Left kidney (tissue), 8 donors: ENCODE results near the gene ATAD5. TPM values are rescaled to one million over a fixed set of nuclear protein-coding genes. Genes with fewer than 3 reads are reported as not detected.
"Not testable (repeated sequence)": the region's sequence is repeated elsewhere in the genome, so short reads cannot be mapped to it uniquely, and the experiment has no call there.

Experiments used
- DNase-seq: peaks from one replicate; pipeline ENCODE4 v3.0.0-alpha.2; 2013
- long read RNA-seq, 8 donors: transcript quantifications; one replicate each; lab custom pipeline, GENCODE V29; 2026
- polyA plus RNA-seq: library from polyadenylated mRNA; unstranded; fragments of 120-200 nt; gene quantifications from one replicate; pipeline ENCODE4 v1.2.1, GENCODE V29; 2013; ENCODE audit not compliant: insufficient read length

ATAD5 gene, protein sequence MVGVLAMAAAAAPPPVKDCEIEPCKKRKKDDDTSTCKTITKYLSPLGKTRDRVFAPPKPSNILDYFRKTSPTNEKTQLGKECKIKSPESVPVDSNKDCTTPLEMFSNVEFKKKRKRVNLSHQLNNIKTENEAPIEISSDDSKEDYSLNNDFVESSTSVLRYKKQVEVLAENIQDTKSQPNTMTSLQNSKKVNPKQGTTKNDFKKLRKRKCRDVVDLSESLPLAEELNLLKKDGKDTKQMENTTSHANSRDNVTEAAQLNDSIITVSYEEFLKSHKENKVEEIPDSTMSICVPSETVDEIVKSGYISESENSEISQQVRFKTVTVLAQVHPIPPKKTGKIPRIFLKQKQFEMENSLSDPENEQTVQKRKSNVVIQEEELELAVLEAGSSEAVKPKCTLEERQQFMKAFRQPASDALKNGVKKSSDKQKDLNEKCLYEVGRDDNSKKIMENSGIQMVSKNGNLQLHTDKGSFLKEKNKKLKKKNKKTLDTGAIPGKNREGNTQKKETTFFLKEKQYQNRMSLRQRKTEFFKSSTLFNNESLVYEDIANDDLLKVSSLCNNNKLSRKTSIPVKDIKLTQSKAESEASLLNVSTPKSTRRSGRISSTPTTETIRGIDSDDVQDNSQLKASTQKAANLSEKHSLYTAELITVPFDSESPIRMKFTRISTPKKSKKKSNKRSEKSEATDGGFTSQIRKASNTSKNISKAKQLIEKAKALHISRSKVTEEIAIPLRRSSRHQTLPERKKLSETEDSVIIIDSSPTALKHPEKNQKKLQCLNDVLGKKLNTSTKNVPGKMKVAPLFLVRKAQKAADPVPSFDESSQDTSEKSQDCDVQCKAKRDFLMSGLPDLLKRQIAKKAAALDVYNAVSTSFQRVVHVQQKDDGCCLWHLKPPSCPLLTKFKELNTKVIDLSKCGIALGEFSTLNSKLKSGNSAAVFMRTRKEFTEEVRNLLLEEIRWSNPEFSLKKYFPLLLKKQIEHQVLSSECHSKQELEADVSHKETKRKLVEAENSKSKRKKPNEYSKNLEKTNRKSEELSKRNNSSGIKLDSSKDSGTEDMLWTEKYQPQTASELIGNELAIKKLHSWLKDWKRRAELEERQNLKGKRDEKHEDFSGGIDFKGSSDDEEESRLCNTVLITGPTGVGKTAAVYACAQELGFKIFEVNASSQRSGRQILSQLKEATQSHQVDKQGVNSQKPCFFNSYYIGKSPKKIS (N-terminal part only)
- 13.4 TPM for polyA plus RNA-seq
- long read RNA-seq, donor 1, partial matches to known transcripts: 6 of 11 reads
- long read RNA-seq, donor 1, other reads (novel, unspliced or antisense): 5 of 11 reads
- long read RNA-seq, donor 2, partial matches to known transcripts: 17 of 17 reads
- long read RNA-seq, donor 2, other reads (novel, unspliced or antisense): 0 of 17 reads
- long read RNA-seq, donor 3, partial matches to known transcripts: 5 of 5 reads
- long read RNA-seq, donor 3, other reads (novel, unspliced or antisense): 0 of 5 reads
- long read RNA-seq, donor 4, partial matches to known transcripts: 45 of 45 reads
- long read RNA-seq, donor 4, other reads (novel, unspliced or antisense): 0 of 45 reads
- long read RNA-seq, donor 5, partial matches to known transcripts: 7 of 17 reads
- long read RNA-seq, donor 5, other reads (novel, unspliced or antisense): 10 of 17 reads
- long read RNA-seq, donor 6: 0 reads
- long read RNA-seq, donor 7, partial matches to known transcripts: 23 of 30 reads
- long read RNA-seq, donor 7, other reads (novel, unspliced or antisense): 7 of 30 reads
- long read RNA-seq, donor 8: 0 reads

DNA sequence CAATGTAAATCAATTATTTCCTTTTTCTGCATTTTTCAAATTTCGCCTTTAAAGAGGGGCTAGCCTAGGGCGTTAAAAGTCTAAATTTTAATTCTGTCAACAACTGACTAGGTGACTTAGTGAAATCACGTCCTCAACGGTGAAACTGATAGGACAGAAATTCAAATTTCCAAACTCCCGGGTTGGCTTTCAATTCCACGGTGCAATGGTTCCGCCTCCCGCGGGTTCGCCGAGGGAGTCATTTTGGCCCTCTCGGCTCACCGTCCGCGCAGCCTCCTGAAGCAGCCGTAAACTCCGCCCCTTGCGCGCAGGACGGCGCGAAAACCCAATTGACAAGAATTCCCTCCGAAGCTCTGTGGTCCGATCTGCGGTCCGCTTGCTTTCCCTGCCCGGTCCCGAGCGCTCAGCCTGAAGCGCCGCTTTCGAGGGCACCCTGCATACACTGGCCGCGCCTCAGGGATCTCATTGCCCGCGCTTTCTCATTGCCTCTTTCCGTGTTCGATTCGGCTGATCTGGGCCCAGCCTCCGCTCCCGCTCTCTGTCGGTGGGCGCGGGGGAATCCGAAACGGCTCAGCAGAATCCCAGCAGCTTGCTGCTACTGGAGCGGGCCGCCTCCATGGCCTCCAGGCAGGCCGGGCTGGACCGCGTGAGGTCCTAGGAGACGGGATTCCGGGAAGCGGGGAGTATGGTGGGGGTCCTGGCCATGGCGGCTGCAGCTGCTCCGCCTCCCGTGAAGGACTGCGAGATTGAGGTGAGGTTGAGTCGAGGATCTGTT lies at the start of gene ATAD5:
TSS of gene ATAD5 (plus strand) at position 304 of the 775 bp plus-strand sequence. CDS start at position 686, 382 bp downstream.
- peak; percentile 90 for DNase-seq

DNA sequence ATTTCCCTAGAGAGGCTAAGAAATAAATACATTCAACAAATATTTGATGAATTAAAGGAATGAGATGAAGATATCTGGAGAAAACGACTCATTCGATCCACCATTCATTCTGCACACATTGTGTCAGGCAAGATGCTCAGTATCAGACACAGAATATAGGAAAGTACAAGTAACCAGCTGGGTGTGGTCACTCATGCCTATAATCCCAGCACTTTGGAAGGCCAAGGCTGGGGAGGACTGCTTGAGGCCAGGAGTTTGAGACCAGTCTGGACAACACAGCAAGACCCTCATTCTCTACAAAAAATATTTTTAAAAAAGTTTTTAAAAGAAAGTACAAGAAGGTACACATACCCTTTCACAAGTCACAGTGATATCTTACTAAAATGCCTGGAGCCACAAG lies 49.6 kb upstream of the ATAD5 start:
- no peak for DNase-seq

DNA sequence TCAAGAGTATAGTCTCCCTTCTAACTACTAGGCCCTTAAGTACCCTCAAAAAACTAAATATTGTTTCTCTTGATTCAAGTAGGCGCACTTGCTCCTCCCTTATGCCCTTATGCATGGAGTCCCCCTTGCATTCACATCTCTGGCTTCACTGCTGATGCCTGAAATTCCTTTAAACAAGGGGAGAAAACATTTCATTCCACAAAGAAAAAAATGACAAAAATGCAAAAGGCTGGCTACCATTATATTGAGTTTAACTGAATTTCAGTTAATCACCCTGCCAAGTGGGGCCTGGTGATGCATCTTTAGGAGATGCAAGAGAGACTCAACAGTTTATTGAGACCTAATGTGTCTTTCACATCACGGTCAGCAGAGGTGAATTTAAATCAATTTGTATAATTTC lies 42.8 kb upstream of the ATAD5 start:
- no peak for DNase-seq

DNA sequence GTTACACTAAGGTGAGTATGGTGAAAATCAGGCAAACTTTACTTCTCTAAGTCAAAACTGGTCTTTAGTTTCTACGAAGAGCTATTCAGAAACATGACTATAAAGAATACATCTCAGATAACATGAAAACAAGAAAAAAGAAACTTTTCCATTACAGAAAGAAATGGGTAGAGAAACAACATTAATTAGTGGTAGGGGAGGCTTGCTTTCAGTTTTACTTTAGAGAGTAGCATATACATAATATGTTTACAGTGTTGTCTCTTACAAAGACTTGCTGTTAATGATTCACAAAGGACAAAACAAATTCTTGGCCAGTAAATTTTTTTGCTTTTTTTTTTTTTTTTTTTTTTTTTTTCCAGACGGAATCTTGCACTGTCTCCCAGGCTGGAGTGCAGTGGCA lies 41.5 kb upstream of the ATAD5 start:
- DNase-seq: no peak

DNA sequence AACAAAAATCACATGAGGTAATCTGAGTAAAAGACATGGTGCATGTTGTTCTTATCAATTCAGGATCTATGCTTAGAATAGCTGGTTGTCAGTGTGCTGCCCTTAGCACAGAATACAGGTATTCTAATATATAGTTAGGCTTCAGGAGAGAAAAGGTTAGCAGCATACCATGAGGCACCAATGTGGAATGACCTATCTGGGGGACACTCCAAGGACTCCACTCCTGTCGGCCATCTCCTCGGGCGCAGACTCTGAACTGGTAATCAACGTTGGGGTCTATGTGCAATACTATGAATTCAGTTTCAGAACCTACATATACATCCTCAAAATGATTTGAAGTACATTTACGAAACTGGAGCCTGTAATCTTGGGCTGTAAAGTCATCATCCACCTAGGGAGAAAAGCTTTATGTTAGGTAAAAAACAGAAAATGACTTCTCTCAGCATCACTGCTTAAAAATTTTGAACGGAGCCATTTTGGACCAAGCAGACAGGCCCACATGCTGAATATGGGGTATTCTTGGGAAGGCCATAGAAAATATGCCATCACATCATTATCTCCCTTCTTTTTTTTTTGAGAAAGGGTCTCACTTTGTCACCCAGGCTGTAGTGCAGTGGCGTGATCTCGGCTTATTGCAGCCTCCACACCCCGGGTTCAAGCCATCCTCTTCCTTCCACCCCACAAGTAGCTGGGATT lies 38.3 kb upstream of the ATAD5 start:
- DNase-seq: no peak

DNA sequence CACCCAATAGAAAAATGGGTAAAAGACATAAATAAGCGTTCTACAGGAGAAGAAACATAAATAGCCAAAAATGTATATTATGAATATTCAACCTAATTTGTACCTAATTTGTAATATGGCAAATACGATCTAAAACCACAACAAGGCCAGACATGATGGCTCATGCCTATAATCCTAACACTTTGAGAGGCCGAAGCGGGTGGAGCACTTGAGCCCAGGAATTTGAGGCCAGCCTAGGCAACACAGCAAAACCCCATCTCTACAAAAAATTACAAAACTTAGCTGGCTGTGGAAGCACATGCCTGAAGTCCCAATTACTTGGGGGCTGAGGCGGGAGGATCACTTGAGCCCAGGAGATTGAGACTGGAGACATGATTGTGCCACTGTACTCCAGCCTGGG lies 37.4 kb upstream of the ATAD5 start:
- DNase-seq: no peak

DNA sequence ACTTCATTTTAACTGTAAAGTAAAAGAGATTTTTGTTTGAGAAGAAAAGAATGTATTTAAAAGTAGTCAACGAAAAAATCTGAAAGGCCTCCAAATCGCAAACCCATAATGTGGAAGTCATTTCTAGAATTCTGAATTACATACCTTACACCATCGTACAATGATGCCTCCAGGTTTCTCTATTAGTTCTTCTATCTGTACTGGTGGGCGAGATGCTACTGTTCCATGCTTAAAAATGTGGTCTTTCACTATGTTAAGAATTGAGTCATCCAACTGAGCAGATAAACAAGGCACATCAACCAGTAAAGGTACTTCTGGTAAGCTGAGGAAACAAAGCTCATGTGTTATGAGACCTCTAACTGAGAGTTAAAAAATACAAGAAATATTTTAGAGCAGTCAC lies 35.8 kb upstream of the ATAD5 start:
- DNase-seq: no peak

DNA sequence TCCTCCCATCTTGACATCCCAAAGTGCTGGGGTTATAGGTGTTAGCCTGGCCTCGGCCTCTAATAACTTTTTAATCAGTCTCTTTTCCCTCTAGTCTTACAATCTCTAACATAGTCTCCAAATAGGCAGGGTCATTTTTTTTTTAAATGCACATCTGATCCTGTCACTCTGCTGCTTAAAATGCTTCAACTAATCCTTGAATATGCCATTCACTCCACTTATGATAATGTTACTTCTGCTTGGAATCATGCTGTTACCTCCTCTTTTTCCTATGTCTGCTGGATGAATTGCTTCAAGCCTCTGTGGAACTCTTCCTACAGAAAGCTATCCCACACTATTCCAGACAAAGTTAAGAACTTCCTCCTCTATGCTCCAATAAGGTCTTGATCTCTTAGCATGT lies 30.1 kb upstream of the ATAD5 start:
- no peak for DNase-seq

DNA sequence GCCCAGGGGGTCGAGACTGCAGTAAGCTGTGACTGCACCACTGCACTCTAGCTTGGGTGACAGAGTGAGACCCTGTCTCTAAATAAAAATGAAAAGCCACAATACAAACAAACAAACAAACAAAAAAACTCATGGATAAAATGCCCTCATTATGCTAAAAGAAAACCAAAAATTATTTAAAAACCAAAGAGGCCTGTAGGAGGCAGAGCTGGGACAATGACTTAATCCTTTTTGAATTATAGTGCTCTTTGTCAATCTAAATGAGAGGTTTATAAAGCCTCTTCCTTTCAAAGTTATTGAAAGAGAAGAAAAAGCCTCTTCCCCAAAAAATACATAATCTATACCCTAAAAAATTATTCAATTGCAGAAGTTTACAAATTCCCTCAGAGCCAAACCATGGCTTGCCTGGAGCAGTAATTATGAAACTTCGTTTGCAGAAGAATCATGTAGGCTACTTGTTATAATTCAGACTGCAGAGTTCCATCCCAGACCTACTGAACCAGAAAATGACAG lies 25.8 kb upstream of the ATAD5 start:
- no peak for DNase-seq

DNA sequence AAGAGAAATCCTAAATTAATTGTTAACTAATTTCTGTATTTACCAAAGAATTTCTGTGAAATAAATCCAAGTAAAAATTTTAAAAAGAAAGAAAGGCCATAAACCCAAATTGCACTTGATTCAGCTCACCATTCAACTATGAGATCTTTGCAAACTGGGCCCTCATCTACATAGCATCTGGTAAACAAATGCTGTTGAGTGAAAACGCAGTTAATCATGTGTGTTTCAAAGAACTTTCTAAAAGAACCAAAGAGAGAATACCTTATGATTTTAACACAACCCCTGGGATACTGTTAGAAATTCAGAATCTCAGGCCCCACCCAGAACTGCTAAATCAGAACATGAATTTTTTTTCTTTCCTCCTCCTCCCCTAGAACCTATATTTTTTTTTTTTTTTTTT lies 23.9 kb upstream of the ATAD5 start:
- DNase-seq: no peak

DNA sequence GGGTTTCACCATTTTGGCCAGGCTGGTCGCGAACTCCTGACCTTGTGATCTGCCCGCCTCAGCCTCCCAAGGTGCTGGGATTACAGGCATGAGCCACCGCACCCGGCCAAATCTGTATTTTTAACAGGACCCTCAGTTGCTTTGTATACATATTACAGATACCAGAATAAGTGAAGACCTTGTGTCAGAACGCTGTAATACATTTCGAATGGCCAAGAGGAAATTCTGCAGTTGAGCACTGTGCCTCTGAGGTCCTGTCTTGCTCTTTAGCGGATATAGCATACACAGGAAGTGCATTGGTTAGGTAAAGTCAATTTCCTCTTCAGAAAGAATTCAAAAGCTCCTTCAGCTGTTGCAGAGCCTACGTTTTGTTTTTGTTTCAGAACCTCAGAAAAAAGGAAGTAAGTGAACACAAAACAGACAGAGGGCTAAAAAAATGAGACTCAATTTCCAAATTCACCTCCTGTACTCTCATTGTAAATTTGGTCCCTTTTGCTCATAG lies 22.9 kb upstream of the ATAD5 start:
- no peak for DNase-seq

DNA sequence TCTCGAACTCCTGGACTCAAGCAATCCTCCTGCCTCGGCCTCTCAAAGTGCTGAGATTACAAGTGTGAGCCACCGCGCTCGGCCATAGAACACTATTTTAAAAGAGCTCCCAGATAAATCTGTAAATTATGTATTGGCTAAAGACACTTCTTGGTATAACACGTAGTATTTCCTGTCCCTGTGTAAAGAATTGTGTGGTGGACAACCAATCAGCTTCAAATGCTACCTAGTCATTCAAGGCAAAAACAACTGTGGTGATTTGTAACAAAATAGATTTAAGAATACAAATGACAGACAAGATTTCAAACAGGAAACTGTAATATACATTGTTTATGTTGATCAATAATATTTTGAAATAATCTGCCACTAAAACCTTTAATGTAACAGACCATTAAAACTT lies 21.9 kb upstream of the ATAD5 start:
- no peak for DNase-seq

DNA sequence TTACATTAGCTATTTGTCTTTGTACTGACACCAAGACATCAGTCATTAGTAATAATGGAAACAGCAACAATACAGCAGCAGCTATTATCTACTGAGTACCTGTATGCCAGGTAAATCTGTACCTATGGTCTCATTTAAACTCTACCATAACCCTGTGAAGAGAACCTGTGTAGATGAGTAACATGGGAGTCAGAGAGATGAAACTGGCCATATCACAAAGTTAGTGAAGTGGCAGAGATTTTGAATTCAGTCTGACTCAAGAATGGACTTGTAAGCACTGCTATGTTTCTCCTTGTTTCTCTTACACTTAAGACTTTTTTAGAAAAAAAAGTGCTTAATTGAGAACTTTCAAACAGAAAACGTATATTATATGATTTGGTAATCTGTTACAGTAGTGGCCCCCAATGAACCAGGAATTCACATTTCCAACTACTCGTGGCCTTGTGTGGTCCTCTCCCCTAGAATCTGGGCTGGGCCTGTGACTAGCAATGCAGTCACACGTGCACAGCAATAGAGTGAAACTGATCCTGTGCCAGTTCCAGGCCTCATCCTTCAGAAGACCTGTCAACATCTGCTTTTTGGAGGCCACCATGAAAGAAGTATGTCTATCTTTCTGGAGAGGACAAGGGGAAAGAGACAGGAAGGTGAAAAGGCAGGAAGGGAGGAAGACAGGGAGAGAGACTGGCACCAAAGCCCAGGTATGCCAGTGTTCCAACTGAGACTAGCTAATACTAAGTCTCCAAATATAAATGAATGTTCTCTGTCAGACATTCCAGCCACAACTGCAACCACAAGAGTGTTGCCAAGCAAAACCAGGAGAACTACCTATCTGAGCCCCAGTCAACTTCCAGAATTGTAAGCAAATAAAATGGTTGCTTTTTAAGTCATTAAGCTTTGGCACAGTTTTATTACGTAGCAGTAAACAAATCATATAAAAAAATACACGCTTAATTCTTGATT lies 19.3 kb upstream of the ATAD5 start:
- DNase-seq: no peak

DNA sequence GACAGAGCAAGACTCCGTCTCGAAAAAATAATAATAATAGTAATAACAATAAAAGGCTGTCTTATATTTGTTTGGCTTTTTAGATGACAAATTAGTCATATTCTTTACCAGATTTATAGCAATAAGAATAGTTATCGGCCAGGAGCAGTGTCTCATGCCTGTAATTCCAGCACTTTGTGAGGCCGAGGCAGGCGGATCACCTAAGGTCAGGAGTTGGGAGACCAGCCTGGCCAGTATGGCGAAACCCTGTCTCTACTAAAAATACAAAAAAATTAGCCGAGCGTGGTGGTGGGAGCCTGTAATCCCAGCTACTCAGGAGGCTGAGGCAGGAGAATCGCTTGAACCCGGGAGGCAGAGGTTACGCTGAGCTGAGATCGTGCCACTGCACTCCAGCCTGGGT lies 17.5 kb upstream of the ATAD5 start:
- not testable (repeated sequence) for DNase-seq

DNA sequence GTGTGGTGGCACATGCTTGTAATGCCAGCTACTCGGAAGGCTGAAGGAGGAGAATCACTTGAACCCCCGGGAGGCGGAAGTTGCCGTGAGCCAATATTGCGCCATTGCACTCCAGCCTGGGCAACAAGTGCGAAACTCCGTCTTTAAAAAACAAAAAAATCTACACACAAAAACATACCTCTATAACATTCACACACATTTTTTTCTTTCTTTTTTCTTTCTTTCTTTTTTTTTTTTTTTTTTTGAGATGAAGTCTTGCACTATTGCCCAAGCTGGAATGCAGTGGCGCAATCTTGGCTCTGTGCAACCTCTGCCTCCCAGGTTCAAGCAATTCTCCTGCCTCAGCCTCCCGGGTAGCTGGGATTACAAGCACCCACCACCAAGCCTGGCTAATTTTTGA lies 16.9 kb upstream of the ATAD5 start:
- DNase-seq: not testable (repeated sequence)

DNA sequence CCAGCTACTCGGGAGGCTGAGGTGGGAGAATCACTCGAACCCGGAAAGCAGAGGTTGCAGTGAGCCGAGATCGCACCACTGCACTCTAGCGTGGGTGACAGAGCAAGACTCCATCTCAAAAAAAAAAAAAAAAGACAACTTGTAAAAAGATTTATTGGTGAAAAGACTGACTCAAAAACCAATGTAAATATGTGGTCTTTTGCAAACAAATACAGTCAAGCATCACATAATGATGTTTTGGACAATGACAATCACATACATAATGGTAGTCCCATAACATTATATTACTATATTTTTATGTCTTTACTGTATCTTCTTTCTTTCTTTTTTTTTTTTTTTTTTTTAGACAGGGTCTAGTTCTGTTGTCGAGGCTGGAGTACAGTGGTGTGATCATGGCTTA lies 15.6 kb upstream of the ATAD5 start:
- DNase-seq: no peak

DNA sequence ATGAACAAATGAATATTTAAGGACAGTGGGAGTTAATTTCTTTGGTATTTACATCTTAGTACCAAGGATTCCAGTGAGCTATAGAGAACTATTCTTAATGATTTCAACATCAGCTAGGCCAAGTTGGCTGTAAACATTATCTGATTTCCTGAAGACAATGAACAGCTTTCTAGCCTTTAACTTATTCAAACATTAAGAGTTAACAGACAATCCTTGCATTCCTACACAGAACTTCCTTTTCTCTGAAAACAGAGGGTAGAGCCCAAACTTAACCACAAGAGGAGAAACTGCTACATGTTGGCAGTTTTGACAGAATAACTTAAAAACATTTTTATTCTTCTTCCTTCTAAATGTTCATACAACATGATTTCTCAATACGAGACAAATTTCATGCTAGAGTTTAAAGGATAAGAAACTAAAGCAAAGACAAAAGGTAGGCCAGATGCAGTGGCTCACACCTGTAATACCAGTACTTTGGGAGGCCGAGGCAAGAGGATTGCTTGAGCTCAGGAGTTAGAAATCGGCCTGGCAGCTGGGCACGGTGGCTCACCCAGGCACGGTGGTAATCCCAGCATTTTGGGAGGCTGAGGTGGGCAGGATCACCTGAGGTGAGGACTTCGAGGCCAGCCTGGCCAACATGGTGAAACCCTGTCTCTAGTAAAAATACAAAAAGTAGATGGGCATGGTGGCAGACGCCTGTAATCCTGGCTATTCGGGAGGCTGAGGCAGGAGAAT lies 11.6 kb upstream of the ATAD5 start:
- no peak for DNase-seq
